HepG2 (cell line): ENCODE results near the gene ADH5. TPM values are rescaled to one million over a fixed set of nuclear protein-coding genes. Genes with fewer than 3 reads are reported as not detected.

Experiments
- IKZF4 ChIP-seq: sonication (generic); formaldehyde crosslinking; IDR thresholded peaks from 2 replicates; pipeline ENCODE4 v1.5.1; 2020; ENCODE audit warnings: borderline replicate concordance, mild to moderate bottlenecking, low read depth, missing genetic modification reagents; ENCODE audit errors: not compliant biosample characterization
- NR2F1 ChIP-seq, 2 experiments: fragments of 450-650 bp in 1 of 2; formaldehyde crosslinking in 1 of 2; IDR thresholded peaks; 2 replicates each; pipeline versions ENCODE4 v1.5.0 to v1.6.1; 2016 to 2020; ENCODE audit warnings: mild to moderate bottlenecking in 1 of 2, missing compliant biosample characterization in 1 of 2, missing genetic modification reagents in 1 of 2, moderate library complexity in 1 of 2
- NR2F6 ChIP-seq, 2 experiments: IDR thresholded peaks; 2 replicates each; pipeline ENCODE4 v1.6.1; 2016; ENCODE audit warnings: antibody characterized with exemption in 1 of 2, mild to moderate bottlenecking in 1 of 2
- POGZ ChIP-seq: sonication (generic); formaldehyde crosslinking; IDR thresholded peaks from 2 replicates; pipeline ENCODE4 v1.4.0; 2020; ENCODE audit warnings: mild to moderate bottlenecking, missing genetic modification reagents
- SOX5 ChIP-seq: IDR thresholded peaks from 2 replicates; pipeline ENCODE4 v1.6.1; 2016; ENCODE audit warnings: borderline replicate concordance
- SOX6 ChIP-seq, 2 experiments: fragments of 450-650 bp in 1 of 2; sonication (generic) in 1 of 2; formaldehyde crosslinking in 1 of 2; IDR thresholded peaks; 2 replicates each; pipeline versions ENCODE4 v1.4.0 to v1.6.1; 2017 to 2020; ENCODE audit warnings: antibody characterized with exemption in 1 of 2, mild to moderate bottlenecking in 1 of 2, missing genetic modification reagents in 1 of 2
- TAF15 ChIP-seq: fragments of 200-400 bp; formaldehyde crosslinking; IDR thresholded peaks from one replicate; pipeline ENCODE4 v1.6.1; 2018; ENCODE audit warnings: mild to moderate bottlenecking, low read depth, low read length; ENCODE audit not compliant: poor library complexity, severe bottlenecking
- ZMYM4 ChIP-seq: sonication (generic); formaldehyde crosslinking; IDR thresholded peaks from 2 replicates; pipeline ENCODE4 v1.8.1; 2023; ENCODE audit warnings: mild to moderate bottlenecking, missing genetic modification reagents
- ZNF3 ChIP-seq: IDR thresholded peaks from 2 replicates; pipeline ENCODE4 v1.7.0; 2017; ENCODE audit warnings: inconsistent platforms
- ZNF33B ChIP-seq: sonication (generic); formaldehyde crosslinking; IDR thresholded peaks from 2 replicates; pipeline ENCODE4 v1.5.1; 2020; ENCODE audit warnings: mild to moderate bottlenecking, missing genetic modification reagents
- polyA plus RNA-seq, 8 experiments: library from polyadenylated mRNA; depleted of rRNA in 3 of 8; stranded (reverse) in 7 of 8; unstranded in 1 of 8; fragments of >200 nt; fragmentation: Illumina TruSeq in 4 of 8; extraction: Trizol in 4 of 8; gene quantifications; 2 replicates each; pipeline versions ENCODE4 v1.2.1 to v1.2.3, GENCODE V29; 2011 to 2016; ENCODE audit warnings: low read depth in 4 of 8, missing spikeins in 1 of 8, mixed read lengths in 1 of 8; ENCODE audit not compliant: insufficient read depth in 1 of 8
- total RNA-seq, 5 experiments: library from RNA; depleted of rRNA; stranded (reverse); fragments of >200 nt; fragmentation: Illumina TruSeq; extraction: Trizol; gene quantifications; 2 replicates each; pipeline ENCODE4 v1.2.3, GENCODE V29; 2016; ENCODE audit warnings: low read depth in 1 of 5
- TF ChIP-seq, protein P1 (sequence below): sonication (generic); formaldehyde crosslinking; IDR thresholded peaks from 2 replicates; pipeline ENCODE4 v1.5.1; 2020; ENCODE audit warnings: missing genetic modification reagents, mild to moderate bottlenecking, borderline replicate concordance
- TF ChIP-seq, protein P2 (sequence below): sonication (generic); formaldehyde crosslinking; IDR thresholded peaks from 2 replicates; pipeline ENCODE4 v1.5.1; 2020; ENCODE audit warnings: mild to moderate bottlenecking, missing genetic modification reagents, borderline replicate concordance
- TF ChIP-seq, protein P3 (sequence below): sonication (generic); formaldehyde crosslinking; IDR thresholded peaks from 2 replicates; pipeline ENCODE4 v1.4.0; 2020; ENCODE audit warnings: missing genetic modification reagents
- TF ChIP-seq, protein P4 (sequence below): sonication (generic); formaldehyde crosslinking; IDR thresholded peaks from 2 replicates; pipeline ENCODE4 v1.5.0; 2020; ENCODE audit warnings: mild to moderate bottlenecking, missing genetic modification reagents, borderline replicate concordance
- TF ChIP-seq, protein P5 (sequence below): IDR thresholded peaks from 2 replicates; pipeline ENCODE4 v1.6.1; 2016; ENCODE audit warnings: missing compliant biosample characterization, missing genetic modification reagents, borderline replicate concordance

The ADH5 gene
- total and polyA plus RNA-seq, 2 of the 13 experiments (the other 11 are each of a cell fraction or from before 2014, with no cell fraction given), result 349 to 512 TPM

DNA sequence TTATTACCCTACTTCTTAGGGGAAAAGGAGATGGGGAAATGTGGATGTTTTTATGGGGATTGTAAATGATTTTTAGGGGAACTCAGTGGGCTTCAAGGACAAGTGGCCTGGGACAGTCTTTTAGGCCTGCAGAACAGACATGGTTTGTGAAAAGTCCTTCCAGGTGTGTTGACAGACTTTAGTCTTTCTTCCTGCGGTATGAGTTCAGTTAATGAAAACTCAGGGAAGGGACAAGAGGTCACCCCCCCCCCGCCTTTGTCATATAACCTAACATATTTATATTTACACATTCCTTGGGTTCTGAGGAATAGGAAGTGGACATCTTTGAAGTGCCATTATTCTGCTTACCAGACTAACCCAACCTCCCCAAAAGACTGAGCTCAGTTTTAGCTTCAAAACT, 61.3 kb downstream of the ADH5 start (continued):
- TF ChIP-seq, protein P1, sequence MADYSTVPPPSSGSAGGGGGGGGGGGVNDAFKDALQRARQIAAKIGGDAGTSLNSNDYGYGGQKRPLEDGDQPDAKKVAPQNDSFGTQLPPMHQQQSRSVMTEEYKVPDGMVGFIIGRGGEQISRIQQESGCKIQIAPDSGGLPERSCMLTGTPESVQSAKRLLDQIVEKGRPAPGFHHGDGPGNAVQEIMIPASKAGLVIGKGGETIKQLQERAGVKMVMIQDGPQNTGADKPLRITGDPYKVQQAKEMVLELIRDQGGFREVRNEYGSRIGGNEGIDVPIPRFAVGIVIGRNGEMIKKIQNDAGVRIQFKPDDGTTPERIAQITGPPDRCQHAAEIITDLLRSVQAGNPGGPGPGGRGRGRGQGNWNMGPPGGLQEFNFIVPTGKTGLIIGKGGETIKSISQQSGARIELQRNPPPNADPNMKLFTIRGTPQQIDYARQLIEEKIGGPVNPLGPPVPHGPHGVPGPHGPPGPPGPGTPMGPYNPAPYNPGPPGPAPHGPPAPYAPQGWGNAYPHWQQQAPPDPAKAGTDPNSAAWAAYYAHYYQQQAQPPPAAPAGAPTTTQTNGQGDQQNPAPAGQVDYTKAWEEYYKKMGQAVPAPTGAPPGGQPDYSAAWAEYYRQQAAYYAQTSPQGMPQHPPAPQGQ (CRISPR knock-in tag), result no peak
- TF ChIP-seq SOX6 (IDR thresholded peaks at IDR 0.05) (no peak), SOX6 (CRISPR knock-in tag; IDR thresholded peaks at IDR 0.05) (peak; percentile 72), ZNF33B (CRISPR knock-in tag) (no peak), IKZF4 (no peak), POGZ (CRISPR knock-in tag) (0 out of 2 replicates have a peak, but pooled peaks have one; percentile 33), SOX5 (CRISPR knock-in tag) (peak; percentile 57), NR2F6 (IDR thresholded peaks at IDR 0.05) (peak; percentile 79), NR2F6 (CRISPR knock-in tag; IDR thresholded peaks at IDR 0.05) (peak; percentile 73), ZMYM4 (CRISPR knock-in tag) (peak; percentile 46; the same call in 1 of the 2 replicates), ZNF3 (CRISPR knock-in tag) (0 out of 2 replicates have a peak, but pooled peaks have one; percentile 28), NR2F1 (CRISPR knock-in tag; IDR thresholded peaks at IDR 0.05) (peak in 1 of 2 experiments; percentile 13; a peak in 1 of 4 replicates), TAF15 (no peak)
- TF ChIP-seq, protein P2, sequence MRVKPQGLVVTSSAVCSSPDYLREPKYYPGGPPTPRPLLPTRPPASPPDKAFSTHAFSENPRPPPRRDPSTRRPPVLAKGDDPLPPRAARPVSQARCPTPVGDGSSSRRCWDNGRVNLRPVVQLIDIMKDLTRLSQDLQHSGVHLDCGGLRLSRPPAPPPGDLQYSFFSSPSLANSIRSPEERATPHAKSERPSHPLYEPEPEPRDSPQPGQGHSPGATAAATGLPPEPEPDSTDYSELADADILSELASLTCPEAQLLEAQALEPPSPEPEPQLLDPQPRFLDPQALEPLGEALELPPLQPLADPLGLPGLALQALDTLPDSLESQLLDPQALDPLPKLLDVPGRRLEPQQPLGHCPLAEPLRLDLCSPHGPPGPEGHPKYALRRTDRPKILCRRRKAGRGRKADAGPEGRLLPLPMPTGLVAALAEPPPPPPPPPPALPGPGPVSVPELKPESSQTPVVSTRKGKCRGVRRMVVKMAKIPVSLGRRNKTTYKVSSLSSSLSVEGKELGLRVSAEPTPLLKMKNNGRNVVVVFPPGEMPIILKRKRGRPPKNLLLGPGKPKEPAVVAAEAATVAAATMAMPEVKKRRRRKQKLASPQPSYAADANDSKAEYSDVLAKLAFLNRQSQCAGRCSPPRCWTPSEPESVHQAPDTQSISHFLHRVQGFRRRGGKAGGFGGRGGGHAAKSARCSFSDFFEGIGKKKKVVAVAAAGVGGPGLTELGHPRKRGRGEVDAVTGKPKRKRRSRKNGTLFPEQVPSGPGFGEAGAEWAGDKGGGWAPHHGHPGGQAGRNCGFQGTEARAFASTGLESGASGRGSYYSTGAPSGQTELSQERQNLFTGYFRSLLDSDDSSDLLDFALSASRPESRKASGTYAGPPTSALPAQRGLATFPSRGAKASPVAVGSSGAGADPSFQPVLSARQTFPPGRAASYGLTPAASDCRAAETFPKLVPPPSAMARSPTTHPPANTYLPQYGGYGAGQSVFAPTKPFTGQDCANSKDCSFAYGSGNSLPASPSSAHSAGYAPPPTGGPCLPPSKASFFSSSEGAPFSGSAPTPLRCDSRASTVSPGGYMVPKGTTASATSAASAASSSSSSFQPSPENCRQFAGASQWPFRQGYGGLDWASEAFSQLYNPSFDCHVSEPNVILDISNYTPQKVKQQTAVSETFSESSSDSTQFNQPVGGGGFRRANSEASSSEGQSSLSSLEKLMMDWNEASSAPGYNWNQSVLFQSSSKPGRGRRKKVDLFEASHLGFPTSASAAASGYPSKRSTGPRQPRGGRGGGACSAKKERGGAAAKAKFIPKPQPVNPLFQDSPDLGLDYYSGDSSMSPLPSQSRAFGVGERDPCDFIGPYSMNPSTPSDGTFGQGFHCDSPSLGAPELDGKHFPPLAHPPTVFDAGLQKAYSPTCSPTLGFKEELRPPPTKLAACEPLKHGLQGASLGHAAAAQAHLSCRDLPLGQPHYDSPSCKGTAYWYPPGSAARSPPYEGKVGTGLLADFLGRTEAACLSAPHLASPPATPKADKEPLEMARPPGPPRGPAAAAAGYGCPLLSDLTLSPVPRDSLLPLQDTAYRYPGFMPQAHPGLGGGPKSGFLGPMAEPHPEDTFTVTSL (CRISPR knock-in tag), result peak; percentile 32; the same call in 1 of the 2 replicates
- TF ChIP-seq, protein P3, sequence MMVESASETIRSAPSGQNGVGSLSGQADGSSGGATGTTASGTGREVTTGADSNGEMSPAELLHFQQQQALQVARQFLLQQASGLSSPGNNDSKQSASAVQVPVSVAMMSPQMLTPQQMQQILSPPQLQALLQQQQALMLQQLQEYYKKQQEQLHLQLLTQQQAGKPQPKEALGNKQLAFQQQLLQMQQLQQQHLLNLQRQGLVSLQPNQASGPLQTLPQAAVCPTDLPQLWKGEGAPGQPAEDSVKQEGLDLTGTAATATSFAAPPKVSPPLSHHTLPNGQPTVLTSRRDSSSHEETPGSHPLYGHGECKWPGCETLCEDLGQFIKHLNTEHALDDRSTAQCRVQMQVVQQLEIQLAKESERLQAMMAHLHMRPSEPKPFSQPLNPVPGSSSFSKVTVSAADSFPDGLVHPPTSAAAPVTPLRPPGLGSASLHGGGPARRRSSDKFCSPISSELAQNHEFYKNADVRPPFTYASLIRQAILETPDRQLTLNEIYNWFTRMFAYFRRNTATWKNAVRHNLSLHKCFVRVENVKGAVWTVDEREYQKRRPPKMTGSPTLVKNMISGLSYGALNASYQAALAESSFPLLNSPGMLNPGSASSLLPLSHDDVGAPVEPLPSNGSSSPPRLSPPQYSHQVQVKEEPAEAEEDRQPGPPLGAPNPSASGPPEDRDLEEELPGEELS (CRISPR knock-in tag), result peak; percentile 63; the same call in 1 of the 2 replicates
- TF ChIP-seq, protein P4, sequence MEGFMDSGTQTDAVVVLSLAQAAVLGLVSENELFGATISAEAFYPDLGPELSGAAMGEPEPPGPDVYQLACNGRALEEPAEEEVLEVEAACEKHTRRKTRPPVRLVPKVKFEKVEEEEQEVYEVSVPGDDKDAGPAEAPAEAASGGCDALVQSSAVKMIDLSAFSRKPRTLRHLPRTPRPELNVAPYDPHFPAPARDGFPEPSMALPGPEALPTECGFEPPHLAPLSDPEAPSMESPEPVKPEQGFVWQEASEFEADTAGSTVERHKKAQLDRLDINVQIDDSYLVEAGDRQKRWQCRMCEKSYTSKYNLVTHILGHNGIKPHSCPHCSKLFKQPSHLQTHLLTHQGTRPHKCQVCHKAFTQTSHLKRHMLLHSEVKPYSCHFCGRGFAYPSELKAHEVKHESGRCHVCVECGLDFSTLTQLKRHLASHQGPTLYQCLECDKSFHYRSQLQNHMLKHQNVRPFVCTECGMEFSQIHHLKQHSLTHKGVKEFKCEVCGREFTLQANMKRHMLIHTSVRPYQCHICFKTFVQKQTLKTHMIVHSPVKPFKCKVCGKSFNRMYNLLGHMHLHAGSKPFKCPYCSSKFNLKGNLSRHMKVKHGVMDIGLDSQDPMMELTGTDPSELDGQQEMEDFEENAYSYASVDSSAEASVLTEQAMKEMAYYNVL (CRISPR knock-in tag), result no peak
- TF ChIP-seq, protein P5, sequence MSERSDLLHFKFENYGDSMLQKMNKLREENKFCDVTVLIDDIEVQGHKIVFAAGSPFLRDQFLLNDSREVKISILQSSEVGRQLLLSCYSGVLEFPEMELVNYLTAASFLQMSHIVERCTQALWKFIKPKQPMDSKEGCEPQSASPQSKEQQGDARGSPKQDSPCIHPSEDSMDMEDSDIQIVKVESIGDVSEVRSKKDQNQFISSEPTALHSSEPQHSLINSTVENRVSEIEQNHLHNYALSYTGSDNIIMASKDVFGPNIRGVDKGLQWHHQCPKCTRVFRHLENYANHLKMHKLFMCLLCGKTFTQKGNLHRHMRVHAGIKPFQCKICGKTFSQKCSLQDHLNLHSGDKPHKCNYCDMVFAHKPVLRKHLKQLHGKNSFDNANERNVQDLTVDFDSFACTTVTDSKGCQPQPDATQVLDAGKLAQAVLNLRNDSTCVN, result no peak
